Ovary (tissue), 10 donors: Measurements from ENCODE around the gene THAP2. TPM values are rescaled to one million over a fixed set of nuclear protein-coding genes. Genes with fewer than 3 reads are reported as not detected.

ENCODE experiments used
- DNase-seq, 5 donors: peaks; one replicate each; pipeline ENCODE4 v3.0.0-alpha.2; 2019 to 2020
- H3K27ac ChIP-seq, 2 donors: fragments of 200-600 bp; one replicate each; pipeline versions ENCODE4 v1.5.1 to v1.8.0; 2019 to 2022
- H3K27me3 ChIP-seq: fragments of 200-600 bp; one replicate; pipeline ENCODE4 v1.8.0; 2022
- H3K36me3 ChIP-seq: fragments of 200-600 bp; sonication (generic); one replicate; pipeline ENCODE4 v1.5.1; 2019
- H3K4me1 ChIP-seq: one replicate; pipeline ENCODE4 v1.8.1; 2013; ENCODE audit warnings: mild to moderate bottlenecking, moderate library complexity; ENCODE audit not compliant: insufficient read depth
- H3K4me3 ChIP-seq: fragments of 200-600 bp; sonication (generic); one replicate; pipeline ENCODE4 v1.5.1; 2017
- H3K9me3 ChIP-seq, 2 donors: fragments of 200-600 bp in 1 of 2; sonication (generic) in 1 of 2; one replicate each; pipeline versions ENCODE4 v1.5.1 to v1.8.1; 2013 to 2019; ENCODE audit warnings: mild to moderate bottlenecking in 1 of 2, moderate library complexity in 1 of 2
- EP300 ChIP-seq: sonication (generic); formaldehyde crosslinking; IDR thresholded peaks from one replicate; pipeline ENCODE4 v1.6.1; 2017; ENCODE audit warnings: antibody characterized with exemption
- POLR2A ChIP-seq: fragments of 450-650 bp; IDR thresholded peaks from one replicate; pipeline ENCODE4 v1.6.1; 2017; ENCODE audit warnings: antibody characterized with exemption, mild to moderate bottlenecking, moderate library complexity
- WGBS, 3 donors: extraction: QIAGEN DNeasy Blood & Tissue Kit in 1 of 3; methylation state at CpG; one replicate each; pipeline versions ENCODE4 v1.1.5 to v1.1.7; 2013 to 2017; 5-methylcytosine and 5-hydroxymethylcytosine counted together
- intact Hi-C, 4 donors: fragments of 100-400 bp; cut with DNase I; formaldehyde crosslinking; loops; one replicate each; pipeline versions ENCODE4 v1.11.0 to v1.15.1; 2022 to 2023
- long read RNA-seq, 3 donors: library from polyadenylated mRNA in 2 of 3; unstranded in 2 of 3; transcript quantifications; one replicate each; pipeline ENCODE4 v2.0.0 and lab custom pipeline, GENCODE V29; 2021 to 2026
- polyA plus RNA-seq, 2 donors: library from polyadenylated mRNA; stranded (reverse); fragments of 200-250 nt in 1 of 2; fragments of 350-450 nt in 1 of 2; fragmentation: Illumina TruSeq in 1 of 2; extraction: RNeasy Lipid Tissue Mini Kit (QIAGEN cat#74804) in 1 of 2; gene quantifications; one replicate each; pipeline ENCODE4 v1.2.3, GENCODE V29; 2013 to 2014
- total RNA-seq, 7 donors: library from RNA; depleted of rRNA in 2 of 7; stranded (reverse); fragments of >200 nt in 2 of 7; fragmentation: NEBNext Ultra II Directional in 3 of 7; extraction: Animal tissue kit (Norgen Biotek cat#: 25700) in 3 of 7; gene quantifications; one replicate each; pipeline versions ENCODE4 v1.1.0 to v1.2.4, GENCODE V29; 2016 to 2023
- TF ChIP-seq, protein P1 (sequence below), 3 donors: fragments of 450-650 bp in 2 of 3; fragments of 200-600 bp in 1 of 3; IDR thresholded peaks; one replicate each; pipeline versions ENCODE4 v1.5.1 to v1.8.0; 2016 to 2022; ENCODE audit warnings: antibody characterized with exemption in 3 of 3, mild to moderate bottlenecking in 1 of 3
- donor health status: DM: no; HTN: no; CAD: no; lungs with moderate emphysema.
- donor health status: DM: no; HTN: no; CAD: no.
- donor health status: Bipolar disorder and iron deficiency.
- donor health status: DM: yes; HTN: yes; CAD: no.
- donor health status: DM: no; HTN: no; CAD: no.
- donor health status: DM: yes; HTN: yes; CAD: no.

Gene THAP2
- total RNA-seq (1 to 10 TPM; 4.0 to 7.5 (median 5.9) TPM), polyA plus RNA-seq (1 to 10 TPM; 3.6 to 5.7 TPM)
- long read RNA-seq, donor 1, full-length matches to known transcripts = 6 of 18 reads
- long read RNA-seq, donor 1, partial matches to known transcripts = 1 of 18 reads
- long read RNA-seq, donor 1, other reads (novel, unspliced or antisense) = 11 of 18 reads
- long read RNA-seq, donor 2, full-length matches to known transcripts = 6 of 6 reads
- long read RNA-seq, donor 2, partial matches to known transcripts = 0 of 6 reads
- long read RNA-seq, donor 2, other reads (novel, unspliced or antisense) = 0 of 6 reads
- long read RNA-seq, donor 3, full-length matches to known transcripts = 4 of 6 reads
- long read RNA-seq, donor 3, partial matches to known transcripts = 1 of 6 reads
- long read RNA-seq, donor 3, other reads (novel, unspliced or antisense) = 1 of 6 reads

DNA sequence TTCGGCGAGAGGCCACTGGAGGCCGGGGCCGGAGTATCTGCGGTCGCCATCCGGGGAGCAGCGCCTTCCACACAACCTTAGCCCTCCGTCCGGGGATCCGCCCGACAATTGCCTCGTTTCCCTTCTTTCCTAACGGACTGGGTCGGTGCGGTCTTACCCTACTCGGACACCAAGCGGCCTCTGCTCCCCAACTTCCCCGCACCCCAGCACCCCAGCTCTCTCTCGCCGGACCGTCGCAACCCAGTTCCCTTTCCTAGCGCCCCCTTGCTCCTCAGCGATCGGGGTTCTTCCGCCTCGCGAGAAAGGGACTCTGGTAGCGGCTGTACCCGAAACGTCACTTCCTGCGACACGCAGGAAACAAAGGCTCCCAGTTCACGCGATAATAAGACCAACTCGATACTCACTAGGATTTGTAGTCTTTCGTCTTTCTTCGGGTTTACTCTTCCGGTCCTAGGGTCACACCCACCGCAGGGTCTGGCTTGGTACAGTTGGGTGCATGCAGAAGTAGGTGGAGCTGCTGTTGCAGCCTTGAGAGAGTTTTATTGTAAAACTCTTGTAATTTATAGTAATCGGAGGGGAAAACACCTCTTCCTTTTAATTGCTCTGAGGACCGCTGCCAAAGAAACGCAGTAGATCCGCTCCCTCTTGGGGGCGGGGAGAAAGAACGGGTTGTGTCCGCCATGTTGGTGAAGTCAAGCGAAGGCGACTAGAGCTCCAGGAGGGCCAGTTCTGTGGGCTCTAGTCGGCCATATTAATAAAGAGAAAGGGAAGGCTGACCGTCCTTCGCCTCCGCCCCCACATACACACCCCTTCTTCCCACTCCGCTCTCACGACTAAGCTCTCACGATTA lies at the start of gene THAP2, which contains the start of gene ZFC3H1:
TSS of gene THAP2 (plus strand) at position 741 of the 850 bp plus-strand sequence. CDS start 209 bp downstream, outside the sequence.
TSS of gene ZFC3H1 (minus strand) at position 288 of the 850 bp plus-strand sequence. CDS start at position 50, 238 bp downstream.
- H3K4me1 ChIP-seq = peaks cover 4% of the 10 kb centered on the region
- peak; percentile 91 to 94 (median 92) for DNase-seq
- no peaks in the 10 kb centered on the region for H3K9me3 ChIP-seq
- H3K27ac ChIP-seq = peak within 1 kb of the TSS; percentile 85 to 91
- no peaks in the 10 kb centered on the region for H3K27me3 ChIP-seq
- intact Hi-C loops = loop anchor here in 2 of 4 donors (5.0 to 10.0 kb wide), 2 partner anchors 91 to 94 kb away; partner anchors contain the start of gene RAB21 (in 1 of the 2)
- H3K36me3 ChIP-seq = no peaks in the 10 kb centered on the region
- 0 to 1% (median 1%) methylated on average over 57 of the region's 57 CpGs for WGBS, 3 donors
- peak within 1 kb of the TSS; percentile 99 for H3K4me3 ChIP-seq
- no peak for TF ChIP-seq EP300
- TF ChIP-seq, protein P1, sequence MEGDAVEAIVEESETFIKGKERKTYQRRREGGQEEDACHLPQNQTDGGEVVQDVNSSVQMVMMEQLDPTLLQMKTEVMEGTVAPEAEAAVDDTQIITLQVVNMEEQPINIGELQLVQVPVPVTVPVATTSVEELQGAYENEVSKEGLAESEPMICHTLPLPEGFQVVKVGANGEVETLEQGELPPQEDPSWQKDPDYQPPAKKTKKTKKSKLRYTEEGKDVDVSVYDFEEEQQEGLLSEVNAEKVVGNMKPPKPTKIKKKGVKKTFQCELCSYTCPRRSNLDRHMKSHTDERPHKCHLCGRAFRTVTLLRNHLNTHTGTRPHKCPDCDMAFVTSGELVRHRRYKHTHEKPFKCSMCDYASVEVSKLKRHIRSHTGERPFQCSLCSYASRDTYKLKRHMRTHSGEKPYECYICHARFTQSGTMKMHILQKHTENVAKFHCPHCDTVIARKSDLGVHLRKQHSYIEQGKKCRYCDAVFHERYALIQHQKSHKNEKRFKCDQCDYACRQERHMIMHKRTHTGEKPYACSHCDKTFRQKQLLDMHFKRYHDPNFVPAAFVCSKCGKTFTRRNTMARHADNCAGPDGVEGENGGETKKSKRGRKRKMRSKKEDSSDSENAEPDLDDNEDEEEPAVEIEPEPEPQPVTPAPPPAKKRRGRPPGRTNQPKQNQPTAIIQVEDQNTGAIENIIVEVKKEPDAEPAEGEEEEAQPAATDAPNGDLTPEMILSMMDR (IDR thresholded peaks at IDR 0.05) = peak in 1 of 3 donors; percentile 15
- TF ChIP-seq POLR2A = peak; percentile 85

DNA sequence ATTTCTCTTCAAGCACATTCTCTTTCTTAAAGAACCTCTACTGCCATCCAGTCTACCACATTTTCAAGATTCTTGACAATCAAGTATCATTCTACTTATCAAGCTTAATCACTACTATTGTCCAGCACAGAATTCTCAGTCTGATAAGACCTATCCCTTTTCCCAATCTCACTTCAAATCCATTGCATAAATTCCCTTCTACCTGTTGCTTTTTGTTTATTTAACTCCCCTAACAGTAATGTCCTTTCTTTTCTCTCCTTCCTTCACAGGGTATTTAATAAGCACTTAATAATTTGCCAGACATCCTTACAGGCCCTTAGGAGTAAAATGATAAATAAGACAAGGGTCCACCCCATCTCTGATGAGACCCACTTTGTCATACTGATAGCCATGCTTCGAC lies 42.2 kb upstream of the THAP2 start:
- Histone ChIP-seq H3K27me3 (no peaks in the 10 kb centered on the region), H3K4me1 (peaks cover 2% of the 10 kb centered on the region), H3K27ac (no peak overlapping the region), H3K9me3 (no peaks in the 10 kb centered on the region), H3K4me3 (no peak overlapping the region), H3K36me3 (no peaks in the 10 kb centered on the region)
- DNase-seq = no peak
- TF ChIP-seq, protein P1 (IDR thresholded peaks at IDR 0.05) = no peak
- no peak for TF ChIP-seq POLR2A
- no peak for TF ChIP-seq EP300
- intact Hi-C loops = no loop called here
- 91 to 100% (median 98%) methylated on average over 1 of the region's 1 CpG for WGBS, 3 donors

DNA sequence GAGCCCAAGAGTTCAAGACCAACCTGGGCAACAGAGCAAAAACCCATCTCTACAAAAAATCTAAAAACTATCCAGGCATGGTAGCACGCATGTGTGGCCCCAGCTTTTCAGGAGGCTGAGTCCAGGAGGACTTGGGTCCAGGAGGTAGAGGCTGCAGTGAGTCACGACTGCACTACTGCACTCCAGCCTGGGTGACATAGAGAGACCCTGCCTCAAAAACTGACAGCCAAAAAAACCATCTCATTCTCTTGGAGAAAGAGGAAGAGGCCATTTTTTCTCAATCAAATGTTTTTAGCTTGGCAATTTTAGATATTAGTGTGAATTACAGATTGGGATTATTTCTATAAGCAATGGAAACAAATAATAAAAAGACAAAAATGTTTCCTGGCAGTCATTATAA lies 38.6 kb upstream of the THAP2 start:
- 89 to 96% (median 93%) methylated on average over 2 of the region's 2 CpGs for WGBS, 3 donors
- Histone ChIP-seq H3K27ac (no peak overlapping the region), H3K4me1 (peaks cover 2% of the 10 kb centered on the region), H3K4me3 (no peak overlapping the region), H3K9me3 (no peaks in the 10 kb centered on the region), H3K27me3 (no peaks in the 10 kb centered on the region), H3K36me3 (no peaks in the 10 kb centered on the region)
- DNase-seq = no peak
- intact Hi-C loops = no loop called here
- TF ChIP-seq EP300 (no peak), POLR2A (no peak)
- TF ChIP-seq, protein P1 (IDR thresholded peaks at IDR 0.05) = no peak

DNA sequence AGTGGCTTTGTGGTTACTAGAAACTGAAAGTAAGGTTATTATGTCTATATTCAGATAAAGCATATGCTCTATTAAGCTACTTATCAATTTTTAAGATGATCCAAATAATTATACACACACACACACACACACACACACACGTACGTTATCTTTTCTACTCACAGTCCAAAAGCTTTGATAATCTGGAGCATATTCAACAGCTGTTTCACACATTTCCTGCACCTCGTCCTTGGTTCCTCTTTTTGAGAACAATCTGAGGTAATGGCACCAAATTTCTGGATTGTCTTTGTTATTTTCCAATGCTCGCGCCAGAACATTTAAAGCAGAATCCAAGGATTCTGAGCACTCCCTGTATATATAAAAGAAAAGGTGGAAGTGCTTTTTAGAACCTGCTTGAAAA lies 38.0 kb upstream of the THAP2 start:
- WGBS, 3 donors = 5 to 15% (median 14%) methylated on average over 5 of the region's 5 CpGs
- peaks cover 2% of the 10 kb centered on the region for H3K4me1 ChIP-seq
- H3K27ac ChIP-seq = no peak overlapping the region
- no peak for DNase-seq
- no peaks in the 10 kb centered on the region for H3K36me3 ChIP-seq
- intact Hi-C loops = no loop called here
- H3K27me3 ChIP-seq = no peaks in the 10 kb centered on the region
- H3K4me3 ChIP-seq = no peak overlapping the region
- no peak for TF ChIP-seq EP300
- no peak for TF ChIP-seq POLR2A
- TF ChIP-seq, protein P1 (IDR thresholded peaks at IDR 0.05) = no peak
- no peaks in the 10 kb centered on the region for H3K9me3 ChIP-seq
